ENCODE results near the gene CLEC2L.
"Not testable (repeated sequence)": the region's sequence is repeated elsewhere in the genome, so short reads cannot be mapped to it uniquely, and the experiment has no call there.

- not testable (repeated sequence) for TF ChIP-seq BACH2 (CRISPR knock-in tag; IDR thresholded peaks at IDR 0.05; ENCODE audit: borderline replicate concordance); PPARA (CRISPR knock-in tag; IDR thresholded peaks at IDR 0.05; ENCODE audit: borderline replicate concordance); PATZ1 (CRISPR knock-in tag; IDR thresholded peaks at IDR 0.05; ENCODE audit: borderline replicate concordance); OSR1 (CRISPR knock-in tag; IDR thresholded peaks at IDR 0.05); POU6F1 (CRISPR knock-in tag; IDR thresholded peaks at IDR 0.05; ENCODE audit: borderline replicate concordance, low read depth)
- TF ChIP-seq, protein P1, sequence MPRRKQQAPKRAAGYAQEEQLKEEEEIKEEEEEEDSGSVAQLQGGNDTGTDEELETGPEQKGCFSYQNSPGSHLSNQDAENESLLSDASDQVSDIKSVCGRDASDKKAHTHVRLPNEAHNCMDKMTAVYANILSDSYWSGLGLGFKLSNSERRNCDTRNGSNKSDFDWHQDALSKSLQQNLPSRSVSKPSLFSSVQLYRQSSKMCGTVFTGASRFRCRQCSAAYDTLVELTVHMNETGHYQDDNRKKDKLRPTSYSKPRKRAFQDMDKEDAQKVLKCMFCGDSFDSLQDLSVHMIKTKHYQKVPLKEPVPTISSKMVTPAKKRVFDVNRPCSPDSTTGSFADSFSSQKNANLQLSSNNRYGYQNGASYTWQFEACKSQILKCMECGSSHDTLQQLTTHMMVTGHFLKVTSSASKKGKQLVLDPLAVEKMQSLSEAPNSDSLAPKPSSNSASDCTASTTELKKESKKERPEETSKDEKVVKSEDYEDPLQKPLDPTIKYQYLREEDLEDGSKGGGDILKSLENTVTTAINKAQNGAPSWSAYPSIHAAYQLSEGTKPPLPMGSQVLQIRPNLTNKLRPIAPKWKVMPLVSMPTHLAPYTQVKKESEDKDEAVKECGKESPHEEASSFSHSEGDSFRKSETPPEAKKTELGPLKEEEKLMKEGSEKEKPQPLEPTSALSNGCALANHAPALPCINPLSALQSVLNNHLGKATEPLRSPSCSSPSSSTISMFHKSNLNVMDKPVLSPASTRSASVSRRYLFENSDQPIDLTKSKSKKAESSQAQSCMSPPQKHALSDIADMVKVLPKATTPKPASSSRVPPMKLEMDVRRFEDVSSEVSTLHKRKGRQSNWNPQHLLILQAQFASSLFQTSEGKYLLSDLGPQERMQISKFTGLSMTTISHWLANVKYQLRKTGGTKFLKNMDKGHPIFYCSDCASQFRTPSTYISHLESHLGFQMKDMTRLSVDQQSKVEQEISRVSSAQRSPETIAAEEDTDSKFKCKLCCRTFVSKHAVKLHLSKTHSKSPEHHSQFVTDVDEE (CRISPR knock-in tag; IDR thresholded peaks at IDR 0.05), result not testable (repeated sequence)
- TF ChIP-seq, protein P2, sequence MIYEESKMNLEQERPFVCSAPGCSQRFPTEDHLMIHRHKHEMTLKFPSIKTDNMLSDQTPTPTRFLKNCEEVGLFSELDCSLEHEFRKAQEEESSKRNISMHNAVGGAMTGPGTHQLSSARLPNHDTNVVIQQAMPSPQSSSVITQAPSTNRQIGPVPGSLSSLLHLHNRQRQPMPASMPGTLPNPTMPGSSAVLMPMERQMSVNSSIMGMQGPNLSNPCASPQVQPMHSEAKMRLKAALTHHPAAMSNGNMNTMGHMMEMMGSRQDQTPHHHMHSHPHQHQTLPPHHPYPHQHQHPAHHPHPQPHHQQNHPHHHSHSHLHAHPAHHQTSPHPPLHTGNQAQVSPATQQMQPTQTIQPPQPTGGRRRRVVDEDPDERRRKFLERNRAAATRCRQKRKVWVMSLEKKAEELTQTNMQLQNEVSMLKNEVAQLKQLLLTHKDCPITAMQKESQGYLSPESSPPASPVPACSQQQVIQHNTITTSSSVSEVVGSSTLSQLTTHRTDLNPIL (CRISPR knock-in tag; IDR thresholded peaks at IDR 0.05; ENCODE audit: low read depth), result not testable (repeated sequence)
These were observed 30.7 kb downstream of the CLEC2L start for GRCh38 chr7:139553991-139554700.
